Panc1 (cell line): Measurements from ENCODE around the gene BATF3. TPM values are rescaled to one million over a fixed set of nuclear protein-coding genes. Genes with fewer than 3 reads are reported as not detected.

Experiments
- ATAC-seq: fragments of 200-7000 bp; cut with Tn5 transposase; 2 replicates; pipeline ENCODE4 v1.9.1; 2020; ENCODE audit warnings: mild to moderate bottlenecking, moderate library complexity
- BruUV-seq: library from RNA; stranded (reverse); fragments of 400-500 nt; replicated peaks from 2 replicates; lab custom pipeline; 2021; lab: Mats Ljungman, UMichigan
- CTCF ChIA-PET: fragments of 300-600 bp; sonication (Branson Sonifier 250); formaldehyde crosslinking; loops from one replicate; lab custom pipeline; 2022; ENCODE audit warnings: antibody characterized with exemption; lab: Charles Lee
- POLR2A ChIA-PET: fragments of 300-600 bp; sonication (Branson Sonifier 250); formaldehyde crosslinking; loops from one replicate; lab custom pipeline; 2022; ENCODE audit warnings: antibody characterized with exemption; lab: Charles Lee
- DNase-seq: peaks from one replicate; pipeline ENCODE4 v3.0.0-alpha.2; 2010; ENCODE audit warnings: low read depth, low spot score
- H3K27ac ChIP-seq: 2 replicates; pipeline ENCODE4 v1.5.1; 2011; ENCODE audit warnings: mild to moderate bottlenecking, low read length, inconsistent platforms
- H3K27me3 ChIP-seq: fragments of 200-500 bp; sonication (Bioruptor generic); 2 replicates; pipeline ENCODE4 v1.6.0; 2014; ENCODE audit warnings: low read length, inconsistent platforms; ENCODE audit not compliant: control insufficient read depth, insufficient read depth
- H3K36me3 ChIP-seq: fragments of 200-500 bp; sonication (Bioruptor generic); 2 replicates; pipeline ENCODE4 v1.5.1; 2014; ENCODE audit warnings: inconsistent platforms, mild to moderate bottlenecking, low read length, moderate library complexity; ENCODE audit not compliant: control insufficient read depth, insufficient read depth
- H3K4me1 ChIP-seq: 2 replicates; pipeline ENCODE4 v1.5.1; 2011; ENCODE audit warnings: inconsistent platforms, mild to moderate bottlenecking, low read length, moderate library complexity; ENCODE audit not compliant: control insufficient read depth, insufficient read depth
- H3K4me3 ChIP-seq, 2 experiments: 2 replicates each; pipeline ENCODE4 v1.5.1; 2011 to 2012; ENCODE audit warnings: low read depth in 2 of 2, low read length in 2 of 2, mild to moderate bottlenecking in 2 of 2, inconsistent platforms in 1 of 2, moderate library complexity in 1 of 2
- H3K9me3 ChIP-seq: fragments of 200-500 bp; sonication (Bioruptor generic); 2 replicates; pipeline ENCODE4 v1.5.1; 2014; ENCODE audit warnings: low read depth, mild to moderate bottlenecking, inconsistent platforms, low read length, moderate library complexity; ENCODE audit not compliant: control insufficient read depth, insufficient read depth
- CTCF ChIP-seq: fragments of 450-650 bp; IDR thresholded peaks from 2 replicates; pipeline ENCODE4 v1.5.1; 2017; ENCODE audit warnings: mild to moderate bottlenecking
- SIN3A ChIP-seq: IDR thresholded peaks from 2 replicates; pipeline ENCODE4 v1.6.1; 2012; ENCODE audit warnings: low read depth, mild to moderate bottlenecking, low read length, moderate library complexity, borderline replicate concordance; ENCODE audit not compliant: insufficient read depth
- TCF7L2 ChIP-seq: IDR thresholded peaks from 2 replicates; pipeline ENCODE4 v1.6.1; 2011; ENCODE audit warnings: mild to moderate bottlenecking, low read depth, low read length, inconsistent platforms
- in situ Hi-C: cut with HindIII; loops from 2 replicates; pipeline ENCODE4 v1.10.0; 2016; ENCODE audit warnings: low sequenced_read_pairs, low pct_unique_long_range_greater_than_20kb
- intact Hi-C: fragments of 100-400 bp; cut with micrococcal nuclease; formaldehyde crosslinking; loops from one replicate; pipeline ENCODE4 v1.10.0; 2022; ENCODE audit not compliant: unreplicated experiment
- total RNA-seq: library from RNA; stranded (reverse); gene quantifications from one replicate; pipeline ENCODE4 v1.2.1, GENCODE V29; 2021; ENCODE audit not compliant: unreplicated experiment
- TF ChIP-seq, protein P1 (sequence below), 2 experiments: IDR thresholded peaks; 2 replicates each; pipeline ENCODE4 v1.6.1; 2011 to 2012; ENCODE audit warnings: low read depth in 2 of 2, control low read depth in 1 of 2, low read length in 1 of 2, mild to moderate bottlenecking in 1 of 2, moderate library complexity in 1 of 2; ENCODE audit not compliant: insufficient read depth in 1 of 2

The BATF3 gene
- total RNA-seq, 1 experiment from 2014 or later, result 2.4 TPM

DNA sequence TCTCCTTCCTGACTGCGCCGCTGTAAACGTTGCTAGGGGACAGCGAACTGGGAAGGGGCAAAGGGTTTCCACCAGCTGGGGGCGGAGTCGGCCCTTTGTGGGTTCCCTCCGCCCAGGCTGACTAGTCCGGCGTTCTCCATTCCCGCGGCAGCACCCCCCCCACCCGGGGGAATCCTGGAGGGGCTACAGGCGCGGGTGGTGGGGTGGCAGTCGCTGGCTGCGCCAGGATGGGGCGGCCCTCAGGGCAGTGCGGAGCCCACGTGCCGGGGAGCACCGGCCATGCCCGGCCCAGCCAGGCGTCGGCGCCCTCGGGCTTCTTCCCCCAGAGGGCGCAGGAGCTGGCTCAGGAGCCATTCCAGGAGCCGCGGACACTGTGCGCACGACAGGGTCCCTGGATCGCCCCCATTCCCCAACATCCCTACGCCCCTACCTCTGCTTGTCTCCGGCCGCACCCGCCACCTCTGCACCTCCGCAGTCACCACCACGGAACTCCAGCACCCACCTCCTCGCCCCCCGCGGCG lies 476 bp downstream of the BATF3 start:
- ATAC-seq (peak; percentile 88), DNase-seq (no peak)
- POLR2A ChIA-PET, result no interaction called here
- Histone ChIP-seq H3K36me3 (no peaks in the 10 kb centered on the region), H3K4me1 (peaks cover 20% of the 10 kb centered on the region), H3K9me3 (no peaks in the 10 kb centered on the region), H3K4me3 (peak overlapping the region; percentile 50 to 67), H3K27me3 (peaks cover 26% of the 10 kb centered on the region), H3K27ac (no peak overlapping the region)
- intact Hi-C loops (no loop called here), in situ Hi-C loops (no loop called here)
- CTCF ChIA-PET, result interaction anchor here (0.6 to 1.5 kb wide), 3 partner anchors 34 to 242 kb away, joined by 3 to 5 read pairs (median 5); no protein-coding TSS in a partner anchor
- no TSS peak for BruUV-seq
- no peak for TF ChIP-seq SIN3A
- TF ChIP-seq, protein P1, sequence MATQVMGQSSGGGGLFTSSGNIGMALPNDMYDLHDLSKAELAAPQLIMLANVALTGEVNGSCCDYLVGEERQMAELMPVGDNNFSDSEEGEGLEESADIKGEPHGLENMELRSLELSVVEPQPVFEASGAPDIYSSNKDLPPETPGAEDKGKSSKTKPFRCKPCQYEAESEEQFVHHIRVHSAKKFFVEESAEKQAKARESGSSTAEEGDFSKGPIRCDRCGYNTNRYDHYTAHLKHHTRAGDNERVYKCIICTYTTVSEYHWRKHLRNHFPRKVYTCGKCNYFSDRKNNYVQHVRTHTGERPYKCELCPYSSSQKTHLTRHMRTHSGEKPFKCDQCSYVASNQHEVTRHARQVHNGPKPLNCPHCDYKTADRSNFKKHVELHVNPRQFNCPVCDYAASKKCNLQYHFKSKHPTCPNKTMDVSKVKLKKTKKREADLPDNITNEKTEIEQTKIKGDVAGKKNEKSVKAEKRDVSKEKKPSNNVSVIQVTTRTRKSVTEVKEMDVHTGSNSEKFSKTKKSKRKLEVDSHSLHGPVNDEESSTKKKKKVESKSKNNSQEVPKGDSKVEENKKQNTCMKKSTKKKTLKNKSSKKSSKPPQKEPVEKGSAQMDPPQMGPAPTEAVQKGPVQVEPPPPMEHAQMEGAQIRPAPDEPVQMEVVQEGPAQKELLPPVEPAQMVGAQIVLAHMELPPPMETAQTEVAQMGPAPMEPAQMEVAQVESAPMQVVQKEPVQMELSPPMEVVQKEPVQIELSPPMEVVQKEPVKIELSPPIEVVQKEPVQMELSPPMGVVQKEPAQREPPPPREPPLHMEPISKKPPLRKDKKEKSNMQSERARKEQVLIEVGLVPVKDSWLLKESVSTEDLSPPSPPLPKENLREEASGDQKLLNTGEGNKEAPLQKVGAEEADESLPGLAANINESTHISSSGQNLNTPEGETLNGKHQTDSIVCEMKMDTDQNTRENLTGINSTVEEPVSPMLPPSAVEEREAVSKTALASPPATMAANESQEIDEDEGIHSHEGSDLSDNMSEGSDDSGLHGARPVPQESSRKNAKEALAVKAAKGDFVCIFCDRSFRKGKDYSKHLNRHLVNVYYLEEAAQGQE (IDR thresholded peaks at IDR 0.05; ENCODE audit: insufficient read depth in 1 of 2, low read depth in 2 of 2, low read length in 1 of 2), result no peak
- TF ChIP-seq CTCF, result peak; percentile 88

DNA sequence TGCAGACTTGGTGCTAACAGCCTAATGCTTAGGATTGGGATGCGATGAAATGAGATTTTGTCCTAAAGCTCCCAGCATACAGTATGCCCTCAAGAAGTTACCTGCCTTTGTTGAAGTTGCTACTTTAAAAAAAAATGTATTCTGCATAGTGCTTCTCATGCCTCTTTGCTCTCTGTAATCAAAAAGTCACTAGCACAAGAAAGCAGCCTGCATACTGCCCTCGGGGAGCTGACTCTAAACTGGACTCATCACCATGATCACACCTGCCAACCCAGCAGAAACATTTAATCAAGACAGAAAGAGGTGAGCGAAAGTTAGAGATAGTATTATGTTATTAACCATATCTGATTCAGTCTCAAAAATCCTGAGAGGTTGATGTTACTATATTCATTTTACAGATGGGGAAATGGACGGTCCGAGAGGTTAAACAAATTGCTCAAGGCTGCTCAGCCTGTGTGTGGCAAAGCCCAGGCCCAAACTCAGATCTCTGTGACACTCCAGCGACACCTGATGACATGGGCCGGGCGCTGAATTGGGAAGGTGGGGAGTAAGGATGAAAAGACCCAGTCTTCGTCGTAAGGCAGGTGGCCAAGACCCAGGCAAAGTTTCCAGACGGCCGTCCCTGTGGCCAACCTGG lies 1.1 kb downstream of the BATF3 start:
- no peaks in the 10 kb centered on the region for H3K9me3 ChIP-seq
- ChIA-PET POLR2A (no interaction called here), CTCF (interaction anchor here (1.5 kb wide), 1 partner anchor 33 kb away, joined by 5 read pairs; no protein-coding TSS in a partner anchor)
- TF ChIP-seq, protein P1 (IDR thresholded peaks at IDR 0.05; ENCODE audit: insufficient read depth in 1 of 2, low read depth in 2 of 2, low read length in 1 of 2), result no peak
- TF ChIP-seq TCF7L2 (no peak), CTCF (no peak)
- intact Hi-C loops (no loop called here), in situ Hi-C loops (no loop called here)
- peaks cover 20% of the 10 kb centered on the region for H3K4me1 ChIP-seq
- BruUV-seq, result no TSS peak
- no peak for DNase-seq
- ATAC-seq, result no peak
- no peak overlapping the region for H3K27ac ChIP-seq
- H3K36me3 ChIP-seq, result no peaks in the 10 kb centered on the region
- peak overlapping the region; percentile 50 to 67 for H3K4me3 ChIP-seq
- peaks cover 26% of the 10 kb centered on the region for H3K27me3 ChIP-seq
